ENCODE measurements around the gene EXOC8.

DNA sequence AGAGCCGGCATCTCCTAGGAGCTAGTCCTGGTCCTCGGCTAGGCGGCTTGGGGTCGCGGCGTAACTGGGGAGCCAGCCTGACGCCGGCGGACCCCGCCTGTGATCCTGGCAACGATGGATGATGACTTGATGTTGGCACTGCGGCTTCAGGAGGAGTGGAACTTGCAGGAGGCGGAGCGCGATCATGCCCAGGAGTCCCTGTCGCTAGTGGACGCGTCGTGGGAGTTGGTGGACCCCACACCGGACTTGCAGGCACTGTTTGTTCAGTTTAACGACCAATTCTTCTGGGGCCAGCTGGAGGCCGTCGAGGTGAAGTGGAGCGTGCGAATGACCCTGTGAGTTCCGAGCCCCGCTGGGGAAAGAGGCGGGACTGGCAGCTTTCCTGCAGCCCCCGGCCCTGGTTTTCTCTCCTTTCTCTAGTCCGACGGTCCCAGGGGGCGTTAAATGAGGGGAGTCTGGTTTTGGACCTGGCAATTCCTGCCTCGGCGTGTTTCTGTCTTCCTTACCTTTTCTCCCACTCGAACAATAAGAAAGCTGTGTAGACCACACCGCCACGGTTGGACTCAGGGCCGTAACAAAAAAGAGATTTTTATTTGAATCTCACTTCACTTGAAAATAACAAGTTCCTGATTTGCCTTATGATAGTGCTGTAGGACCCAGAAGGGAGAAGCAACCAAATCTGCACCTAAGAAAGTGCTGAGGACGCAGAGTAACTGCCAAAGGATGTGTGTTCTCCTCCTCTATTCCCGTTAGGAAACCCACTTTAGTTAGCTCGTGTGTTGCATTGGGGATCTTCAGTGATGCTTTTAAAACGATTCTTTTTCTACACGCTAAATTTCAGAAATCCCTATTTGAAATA is 847 bp upstream of the EXOC8 start, which contains the start of gene SPRTN:
- TF ChIP-seq, protein P1, sequence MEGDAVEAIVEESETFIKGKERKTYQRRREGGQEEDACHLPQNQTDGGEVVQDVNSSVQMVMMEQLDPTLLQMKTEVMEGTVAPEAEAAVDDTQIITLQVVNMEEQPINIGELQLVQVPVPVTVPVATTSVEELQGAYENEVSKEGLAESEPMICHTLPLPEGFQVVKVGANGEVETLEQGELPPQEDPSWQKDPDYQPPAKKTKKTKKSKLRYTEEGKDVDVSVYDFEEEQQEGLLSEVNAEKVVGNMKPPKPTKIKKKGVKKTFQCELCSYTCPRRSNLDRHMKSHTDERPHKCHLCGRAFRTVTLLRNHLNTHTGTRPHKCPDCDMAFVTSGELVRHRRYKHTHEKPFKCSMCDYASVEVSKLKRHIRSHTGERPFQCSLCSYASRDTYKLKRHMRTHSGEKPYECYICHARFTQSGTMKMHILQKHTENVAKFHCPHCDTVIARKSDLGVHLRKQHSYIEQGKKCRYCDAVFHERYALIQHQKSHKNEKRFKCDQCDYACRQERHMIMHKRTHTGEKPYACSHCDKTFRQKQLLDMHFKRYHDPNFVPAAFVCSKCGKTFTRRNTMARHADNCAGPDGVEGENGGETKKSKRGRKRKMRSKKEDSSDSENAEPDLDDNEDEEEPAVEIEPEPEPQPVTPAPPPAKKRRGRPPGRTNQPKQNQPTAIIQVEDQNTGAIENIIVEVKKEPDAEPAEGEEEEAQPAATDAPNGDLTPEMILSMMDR (IDR thresholded peaks at IDR 0.05 in 4 of 5, conservative IDR thresholded peaks at IDR 0.05 in 1 of 5): no peak
- no peak for TF ChIP-seq POLR2A (IDR thresholded peaks at IDR 0.05)

Measured in gastrocnemius medialis (tissue), 4 donors.